ENCODE measurements around the gene PYGB.
"Not testable (repeated sequence)": the region's sequence is repeated elsewhere in the genome, so short reads cannot be mapped to it uniquely, and the experiment has no call there.

Gene PYGB

DNA sequence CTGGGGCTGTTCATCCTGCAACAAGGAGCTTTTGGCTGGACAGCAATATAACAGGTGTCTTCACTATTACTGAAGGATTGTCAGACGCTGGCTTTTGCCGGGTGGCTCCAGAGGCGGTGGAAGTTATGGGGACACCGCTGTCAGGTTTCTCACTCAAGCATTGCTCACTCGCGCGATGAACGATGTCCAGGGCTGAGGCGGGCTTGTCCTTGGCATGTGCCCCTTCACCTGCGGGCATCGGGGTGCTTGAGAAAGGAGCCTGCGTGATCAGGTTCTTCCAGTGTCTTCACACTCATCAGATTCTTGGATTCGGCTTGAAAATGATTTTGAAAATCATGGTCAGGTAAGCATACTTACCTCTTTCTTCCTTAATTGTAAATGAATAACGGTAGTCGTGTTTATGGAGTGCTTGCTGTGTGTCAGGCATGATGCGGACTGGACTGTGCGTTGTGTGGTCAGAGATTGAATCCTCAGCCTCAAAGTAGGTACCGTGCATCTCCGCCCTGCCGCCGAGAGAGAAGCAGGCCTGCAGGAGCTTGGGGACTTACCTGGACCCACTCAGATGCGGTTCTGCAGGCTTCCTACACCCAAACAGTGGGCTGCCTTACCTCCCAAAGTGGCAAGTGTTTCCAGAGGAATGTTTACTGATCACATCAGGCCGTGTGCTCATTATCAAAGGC is 18.3 kb upstream of the PYGB start:
- DNase-seq (no peak), ATAC-seq (replicated peaks) (no peak)
- H3K27me3 Mint-ChIP-seq: peaks cover 8 to 13% of the 10 kb centered on the region in 2 donors
- H3K36me3 Mint-ChIP-seq (ENCODE audit: insufficient read depth): peaks cover 10% of the 10 kb centered on the region
- H3K4me3 Mint-ChIP-seq: no peak overlapping the region
- H3K4me1 Mint-ChIP-seq (ENCODE audit: low read depth in 2 of 2): no peaks in the 10 kb centered on the region
- no peak overlapping the region for H3K27ac Mint-ChIP-seq
- H3K9me3 Mint-ChIP-seq: no peaks in the 10 kb centered on the region

DNA sequence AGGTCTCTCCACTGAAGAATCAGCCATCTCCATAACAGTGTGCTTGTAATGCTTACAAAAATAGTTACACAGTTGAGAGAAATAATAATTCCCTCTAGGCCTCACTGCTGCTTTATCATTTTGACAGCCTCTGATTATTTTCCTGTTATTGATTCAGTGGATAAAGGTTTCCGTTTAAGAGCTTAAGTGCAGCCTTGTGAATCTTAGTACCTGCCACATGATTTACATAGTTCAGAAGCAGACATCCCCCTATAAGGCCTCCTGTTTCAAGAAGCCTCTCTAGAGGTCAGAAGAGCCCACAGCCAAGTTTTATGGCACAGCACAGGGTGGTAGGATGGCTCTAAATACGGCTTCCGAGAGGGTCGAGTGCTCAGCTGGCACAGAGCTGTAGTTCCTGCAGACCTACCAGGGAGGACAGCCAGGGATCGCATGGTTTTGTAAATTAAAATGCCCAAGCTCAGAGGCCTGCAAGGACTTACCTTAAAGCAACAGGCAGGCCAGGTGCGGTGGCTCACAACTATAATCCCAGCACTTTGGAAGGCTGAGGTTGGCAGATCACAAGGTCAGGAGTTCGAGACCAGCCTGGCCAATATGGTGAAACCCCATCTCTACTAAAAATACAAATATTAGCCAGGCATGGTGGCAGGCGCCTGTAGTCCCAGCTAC is 17.6 kb upstream of the PYGB start:
- H3K27ac Mint-ChIP-seq: no peak overlapping the region
- no peak for ATAC-seq (replicated peaks)
- no peaks in the 10 kb centered on the region for H3K4me1 Mint-ChIP-seq (ENCODE audit: low read depth in 2 of 2)
- H3K27me3 Mint-ChIP-seq: peaks cover 13 to 18% of the 10 kb centered on the region in 2 donors
- peaks cover 10% of the 10 kb centered on the region for H3K36me3 Mint-ChIP-seq (ENCODE audit: insufficient read depth)
- no peak overlapping the region for H3K4me3 Mint-ChIP-seq
- no peak for DNase-seq
- H3K9me3 Mint-ChIP-seq: no peaks in the 10 kb centered on the region

DNA sequence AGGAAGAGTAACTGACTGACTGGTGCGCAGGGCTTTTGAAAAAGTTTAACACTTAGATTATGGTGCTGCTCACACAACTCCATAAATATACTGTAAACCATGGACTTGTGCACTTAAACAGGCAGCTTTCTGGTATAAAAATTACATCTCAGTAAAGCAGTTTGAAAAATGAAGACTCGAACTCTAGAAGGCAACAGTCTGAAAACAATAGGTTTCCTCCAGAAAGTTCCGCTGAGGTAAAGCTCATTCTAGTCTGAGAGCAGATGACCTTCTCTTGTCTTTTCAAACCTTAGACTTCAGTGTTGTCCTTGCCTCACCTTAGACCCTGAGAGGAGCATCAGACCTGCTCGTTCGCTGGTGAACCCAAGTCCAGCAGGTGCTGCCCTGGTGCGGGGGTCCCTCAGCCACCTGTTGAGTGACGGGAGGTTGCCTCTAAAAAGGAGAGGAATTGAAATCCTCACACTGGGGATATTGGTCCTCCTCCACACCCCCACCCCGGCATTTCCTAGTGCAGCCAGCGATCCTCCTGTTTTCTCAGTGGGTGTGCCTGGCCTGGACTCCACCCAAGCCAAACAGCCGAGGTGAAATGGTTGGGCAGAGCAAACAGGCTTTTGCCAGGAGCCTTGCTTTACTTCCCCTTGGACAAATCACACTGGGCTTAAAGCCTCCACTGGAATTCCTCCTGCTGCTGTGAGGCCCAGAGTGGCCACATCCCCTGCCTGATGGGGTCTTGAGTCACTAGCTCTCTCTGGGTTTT is 14.7 kb upstream of the PYGB start:
- Mint-ChIP-seq H3K9me3 (no peaks in the 10 kb centered on the region), H3K4me1 (ENCODE audit: low read depth in 2 of 2) (peaks cover 6 to 7% of the 10 kb centered on the region in 2 donors), H3K4me3 (no peak overlapping the region), H3K27me3 (peaks cover 33 to 45% of the 10 kb centered on the region in 2 donors), H3K36me3 (ENCODE audit: insufficient read depth) (peaks cover 8% of the 10 kb centered on the region), H3K27ac (no peak overlapping the region)
- no peak for ATAC-seq (replicated peaks)
- DNase-seq: no peak

DNA sequence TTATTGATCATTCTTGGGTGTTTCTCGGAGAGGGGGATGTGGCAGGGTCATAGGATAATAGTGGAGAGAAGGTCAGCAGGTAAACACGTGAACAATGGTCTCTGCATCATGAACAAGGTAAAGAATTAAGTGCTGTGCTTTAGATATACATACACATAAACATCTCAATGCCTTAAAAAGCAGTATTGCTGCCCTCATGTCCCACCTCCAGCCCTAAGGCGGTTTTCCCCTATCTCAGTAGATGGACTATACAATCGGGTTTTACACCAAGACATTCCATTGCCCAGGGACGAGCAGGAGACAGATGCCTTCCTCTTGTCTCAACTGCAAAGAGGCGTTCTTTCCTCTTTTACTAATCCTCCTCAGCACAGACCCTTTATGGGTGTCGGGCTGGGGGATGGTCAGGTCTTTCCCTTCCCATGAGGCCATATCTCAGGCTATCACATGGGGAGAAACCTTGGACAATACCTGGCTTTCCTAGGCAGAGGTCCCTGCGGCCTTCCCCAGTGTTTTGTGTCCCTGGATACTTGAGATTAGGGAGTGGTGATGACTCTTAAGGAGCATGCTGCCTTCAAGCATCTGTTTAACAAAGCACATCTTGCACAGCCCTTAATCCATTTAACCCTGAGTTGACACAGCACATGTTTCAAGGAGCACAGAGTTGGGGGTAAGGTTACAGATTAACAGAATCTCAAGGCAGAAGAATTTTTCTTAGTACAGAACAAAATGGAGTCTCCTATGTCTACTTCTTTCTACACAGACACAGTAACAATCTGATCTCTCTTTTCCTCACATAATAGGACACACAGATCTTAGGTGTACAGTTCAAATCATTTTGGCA is 13.7 kb upstream of the PYGB start:
- not testable (repeated sequence) for H3K4me3 Mint-ChIP-seq; ATAC-seq (replicated peaks); H3K36me3 Mint-ChIP-seq (ENCODE audit: insufficient read depth); H3K27ac Mint-ChIP-seq; H3K9me3 Mint-ChIP-seq; H3K4me1 Mint-ChIP-seq (ENCODE audit: low read depth in 2 of 2); DNase-seq
- peaks cover 42 to 55% of the 10 kb centered on the region in 2 donors for H3K27me3 Mint-ChIP-seq

DNA sequence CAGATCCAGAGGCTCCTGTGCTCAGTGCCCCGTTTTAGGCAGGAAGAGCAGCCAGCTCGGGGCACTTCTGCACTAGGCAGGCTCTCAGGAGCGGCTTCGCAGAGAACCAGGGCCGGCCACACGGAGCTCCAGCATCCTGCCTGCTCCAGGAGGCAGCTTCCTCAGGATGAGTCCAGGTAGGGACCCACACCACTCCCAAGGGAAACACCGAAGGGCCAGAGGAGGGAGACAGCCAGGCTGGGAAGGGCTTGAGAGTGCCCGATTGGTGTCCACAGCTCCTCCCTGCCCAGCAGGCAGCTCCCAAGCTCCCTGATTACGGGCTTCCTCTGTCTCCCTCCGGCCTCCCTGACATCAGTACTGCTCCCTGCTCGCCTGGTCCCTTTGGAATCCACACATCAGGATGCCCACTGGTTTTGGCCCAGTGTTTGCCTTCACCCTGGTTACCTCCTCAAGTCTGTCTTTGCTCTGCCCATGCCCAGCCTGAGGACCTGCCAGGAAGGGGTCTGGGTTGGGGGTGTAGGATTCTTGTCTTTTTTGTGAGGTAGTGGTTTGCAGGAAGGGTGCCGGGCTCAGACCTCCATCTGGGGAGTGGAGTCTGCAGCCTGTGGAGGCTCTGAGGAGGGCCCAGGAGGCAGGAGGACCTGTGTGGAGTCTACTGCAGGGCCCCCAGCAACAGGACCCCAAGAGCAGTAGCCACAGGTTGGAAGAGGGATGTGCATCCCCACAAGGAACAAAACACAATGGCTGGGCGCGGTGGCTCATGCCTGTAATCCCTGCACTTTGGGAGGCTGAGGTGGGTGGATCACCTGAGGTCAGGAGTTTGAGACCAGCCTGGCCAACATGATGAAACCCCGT is 11.2 kb upstream of the PYGB start:
- no peaks in the 10 kb centered on the region for H3K9me3 Mint-ChIP-seq
- no peak overlapping the region for H3K27ac Mint-ChIP-seq
- DNase-seq (no peak), ATAC-seq (replicated peaks) (no peak)
- H3K4me3 Mint-ChIP-seq: no peak overlapping the region
- peaks cover 7 to 8% of the 10 kb centered on the region in 2 donors for H3K4me1 Mint-ChIP-seq (ENCODE audit: low read depth in 2 of 2)
- peaks cover 44 to 71% of the 10 kb centered on the region in 2 donors for H3K27me3 Mint-ChIP-seq
- peaks cover 4% of the 10 kb centered on the region for H3K36me3 Mint-ChIP-seq (ENCODE audit: insufficient read depth)

DNA sequence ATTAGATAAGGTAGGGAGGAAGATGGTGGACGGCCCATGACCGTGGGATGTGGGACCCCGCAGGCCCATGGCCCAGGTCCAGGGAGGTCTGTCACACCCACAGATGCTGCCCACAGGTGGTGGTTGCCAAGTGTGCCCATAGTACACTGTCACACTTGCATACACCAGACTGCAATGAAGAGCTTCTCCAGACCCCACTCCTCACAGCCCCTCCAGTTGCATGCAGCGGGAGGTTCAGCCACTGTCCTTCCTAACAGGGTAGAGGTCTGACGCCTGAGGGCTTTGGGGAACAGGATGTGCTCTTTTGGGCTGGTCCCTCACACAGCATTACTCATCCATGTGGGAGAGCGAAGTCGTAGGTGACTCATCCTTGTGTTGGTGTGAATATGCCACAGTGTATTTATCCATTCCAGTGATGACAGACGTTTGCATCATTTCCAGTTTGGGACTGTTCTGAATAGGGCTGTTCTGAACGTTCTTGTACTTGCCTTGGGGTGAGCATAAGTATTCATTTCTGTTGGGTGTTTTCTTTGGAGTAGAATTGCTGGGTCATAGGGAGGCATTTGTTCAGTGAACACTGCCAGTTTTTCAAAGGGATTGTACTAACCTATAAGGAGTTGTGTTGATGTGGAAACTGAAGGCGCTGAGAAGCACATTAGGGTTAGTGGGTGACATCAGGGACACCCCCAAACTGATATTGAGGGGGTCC is 10.1 kb upstream of the PYGB start:
- Mint-ChIP-seq H3K4me1 (ENCODE audit: low read depth in 2 of 2) (peaks cover 7 to 8% of the 10 kb centered on the region in 2 donors), H3K27me3 (peaks cover 52 to 82% of the 10 kb centered on the region in 2 donors), H3K4me3 (no peak overlapping the region), H3K9me3 (no peaks in the 10 kb centered on the region), H3K27ac (no peak overlapping the region), H3K36me3 (ENCODE audit: insufficient read depth) (no peaks in the 10 kb centered on the region)
- DNase-seq (no peak), ATAC-seq (replicated peaks) (peak; percentile 65)

DNA sequence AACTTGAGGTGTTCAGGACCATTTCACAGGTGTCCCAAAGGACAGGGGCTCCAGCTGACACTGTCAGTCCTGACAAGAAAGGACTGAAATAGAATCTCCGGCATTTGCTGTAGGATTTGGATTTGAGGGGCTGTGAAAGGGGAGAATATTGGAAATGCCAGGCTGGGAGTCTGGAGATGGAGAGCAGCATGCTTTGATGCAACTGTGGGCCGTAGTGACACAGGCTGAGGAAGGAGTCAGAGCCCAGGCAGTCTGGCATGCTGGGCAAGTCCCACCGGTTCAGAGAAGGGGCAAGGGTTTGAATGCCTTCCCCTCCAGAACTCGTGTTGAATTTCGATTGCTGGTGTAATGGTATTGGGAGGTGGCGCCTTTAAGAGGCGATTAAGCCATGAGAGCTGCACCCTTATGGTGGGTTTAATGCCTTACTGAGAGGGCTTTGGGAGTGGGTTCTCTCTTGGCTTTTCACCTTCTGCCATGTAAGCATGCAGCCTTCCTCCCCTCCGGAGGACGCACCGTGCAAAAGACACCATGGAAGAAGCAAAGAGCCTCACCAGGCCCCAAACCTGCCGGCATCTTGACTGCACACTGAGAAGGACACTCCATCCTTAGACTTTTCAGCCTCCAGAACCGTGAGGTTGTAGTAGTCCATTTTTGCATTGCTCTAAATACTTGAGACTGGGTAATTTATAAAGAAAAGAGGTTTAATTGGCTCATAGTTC is 9.4 kb upstream of the PYGB start:
- peaks cover 52 to 86% of the 10 kb centered on the region in 2 donors for H3K27me3 Mint-ChIP-seq
- ATAC-seq (replicated peaks) (no peak), DNase-seq (no peak)
- no peak overlapping the region for H3K27ac Mint-ChIP-seq
- H3K9me3 Mint-ChIP-seq: no peaks in the 10 kb centered on the region
- H3K4me3 Mint-ChIP-seq: no peak overlapping the region
- peaks cover 7 to 8% of the 10 kb centered on the region in 2 donors for H3K4me1 Mint-ChIP-seq (ENCODE audit: low read depth in 2 of 2)
- no peaks in the 10 kb centered on the region for H3K36me3 Mint-ChIP-seq (ENCODE audit: insufficient read depth)

DNA sequence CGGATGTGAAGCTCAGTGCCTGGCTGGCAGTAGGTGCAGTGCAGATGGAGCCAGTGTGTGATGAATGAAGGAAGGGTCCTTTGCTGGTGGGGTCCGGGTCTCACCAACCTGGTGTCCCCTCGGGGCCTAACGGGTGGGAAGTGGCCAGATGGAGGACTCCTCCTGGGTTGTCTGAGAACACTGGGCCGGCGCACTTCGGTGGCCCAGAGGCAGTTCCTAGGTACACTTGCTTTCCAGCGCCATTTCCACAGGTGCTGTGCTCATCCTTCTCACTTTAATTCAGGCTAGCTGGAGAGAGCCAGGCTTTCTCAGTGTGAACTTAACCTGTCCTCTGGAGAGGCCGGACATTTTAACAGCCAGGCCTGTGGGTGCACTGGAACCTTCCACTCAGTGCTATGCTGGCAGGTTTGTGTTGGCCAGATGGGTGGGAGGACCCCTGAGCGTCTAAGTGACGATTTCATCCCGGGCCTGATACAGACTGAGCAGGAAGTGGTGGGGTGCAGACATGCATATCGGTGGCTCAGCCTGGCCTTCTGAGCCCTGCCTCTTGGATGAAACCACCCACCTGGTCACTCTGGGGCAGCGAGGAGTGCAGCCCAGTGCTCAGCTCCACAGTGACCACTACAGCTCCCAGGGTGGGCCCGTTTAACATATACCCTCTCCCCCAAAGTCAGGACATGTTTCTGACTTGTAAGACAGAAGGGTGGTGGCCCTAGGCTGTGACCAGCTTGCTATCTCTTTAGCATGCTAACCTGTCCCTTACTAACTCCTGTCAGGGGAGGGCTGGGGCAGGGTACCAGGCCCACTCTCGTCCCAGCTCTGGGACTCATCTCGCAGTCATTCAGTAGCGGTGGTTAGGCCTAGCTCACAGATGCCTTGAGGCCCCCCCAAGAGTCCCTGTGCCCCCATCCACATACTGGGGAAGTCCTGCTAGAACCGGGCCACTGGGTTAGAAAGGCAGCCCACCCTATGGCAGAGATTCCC is 8.2 kb upstream of the PYGB start:
- Mint-ChIP-seq H3K27me3 (peaks cover 44 to 78% of the 10 kb centered on the region in 2 donors), H3K4me3 (no peak overlapping the region), H3K4me1 (ENCODE audit: low read depth in 2 of 2) (peaks cover 7 to 8% of the 10 kb centered on the region in 2 donors), H3K9me3 (no peaks in the 10 kb centered on the region), H3K27ac (no peak overlapping the region), H3K36me3 (ENCODE audit: insufficient read depth) (no peaks in the 10 kb centered on the region)
- DNase-seq (no peak), ATAC-seq (replicated peaks) (no peak)

DNA sequence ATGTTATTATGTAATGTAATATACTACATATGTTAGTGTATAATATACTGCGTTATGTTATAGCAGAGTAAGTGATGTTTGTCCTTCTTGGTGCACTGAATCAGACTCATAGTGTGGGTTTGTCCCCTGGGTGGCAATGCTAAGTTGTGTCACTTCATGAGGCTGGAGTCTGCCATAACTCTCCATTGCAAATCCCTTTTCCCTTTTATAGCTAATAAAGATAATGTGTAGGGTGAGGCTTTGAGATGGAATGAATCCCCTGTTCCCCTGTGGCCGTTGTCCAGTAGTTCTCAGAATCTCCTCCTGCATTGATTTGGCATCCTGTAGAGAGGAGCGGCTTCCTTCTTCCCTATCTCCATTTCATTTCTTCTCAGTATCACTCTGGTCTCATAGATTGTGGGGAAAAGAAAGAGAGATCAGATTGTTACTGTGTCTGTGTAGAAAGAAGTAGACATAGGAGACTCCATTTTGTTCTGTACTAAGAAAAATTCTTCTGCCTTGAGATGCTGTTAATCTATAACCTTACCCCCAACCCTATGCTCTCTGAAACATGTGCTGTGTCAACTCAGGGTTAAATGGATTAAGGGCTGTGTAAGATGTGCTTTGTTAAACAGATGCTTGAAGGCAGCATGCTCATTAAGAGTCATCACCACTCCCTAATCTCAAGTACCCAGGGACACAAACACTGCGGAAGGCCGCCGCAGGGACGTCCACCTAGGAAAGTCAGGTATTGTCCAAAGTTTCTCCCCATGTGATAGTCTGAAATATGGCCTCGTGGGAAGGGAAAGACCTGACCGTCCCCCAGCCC is 6.8 kb upstream of the PYGB start:
- H3K4me1 Mint-ChIP-seq (ENCODE audit: low read depth in 2 of 2); H3K9me3 Mint-ChIP-seq; ATAC-seq (replicated peaks); H3K27ac Mint-ChIP-seq; H3K36me3 Mint-ChIP-seq (ENCODE audit: insufficient read depth); DNase-seq; H3K4me3 Mint-ChIP-seq: not testable (repeated sequence)
- peaks cover 35 to 68% of the 10 kb centered on the region in 2 donors for H3K27me3 Mint-ChIP-seq

DNA sequence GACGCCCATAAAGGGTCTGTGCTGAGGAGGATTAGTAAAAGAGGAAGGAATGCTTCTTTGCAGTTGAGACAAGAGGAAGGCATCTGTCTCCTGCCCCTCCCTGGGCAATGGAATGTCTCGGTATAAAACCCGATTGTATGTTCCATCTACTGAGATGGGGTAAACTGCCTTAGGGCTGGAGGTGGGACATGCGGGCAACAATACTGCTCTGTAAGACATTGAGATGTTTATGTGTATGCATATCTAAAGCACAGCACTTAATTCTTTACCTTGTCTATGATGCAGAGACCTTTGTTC is 6.3 kb upstream of the PYGB start:
- peaks cover 8 to 10% of the 10 kb centered on the region in 2 donors for H3K4me1 Mint-ChIP-seq (ENCODE audit: low read depth in 2 of 2)
- H3K4me3 Mint-ChIP-seq; H3K27ac Mint-ChIP-seq; H3K36me3 Mint-ChIP-seq (ENCODE audit: insufficient read depth); DNase-seq; ATAC-seq (replicated peaks); H3K9me3 Mint-ChIP-seq: not testable (repeated sequence)
- H3K27me3 Mint-ChIP-seq: peaks cover 34 to 63% of the 10 kb centered on the region in 2 donors

All from effector memory CD8-positive, alpha-beta T cell (primary cell).